Right ventricle myocardium inferior (tissue), 1 donor: Measurements from ENCODE around the gene TMCC2. TPM values are rescaled to one million over a fixed set of nuclear protein-coding genes. Genes with fewer than 3 reads are reported as not detected.

Experiments used
- ATAC-seq: fragments of 200-7000 bp; cut with Tn5 transposase; one replicate; pipeline ENCODE4 v1.9.1; 2020; ENCODE audit warnings: mild to moderate bottlenecking, moderate library complexity
- DNase-seq: peaks from one replicate; pipeline ENCODE4 v3.0.0; 2021; ENCODE audit errors: missing footprints
- intact Hi-C: fragments of 100-400 bp; cut with DNase I; formaldehyde crosslinking; loops from one replicate; pipeline ENCODE4 v1.11.0; 2022
- total RNA-seq: library from RNA; stranded (reverse); fragmentation: NEBNext Ultra II Directional; extraction: Animal tissue kit (Norgen Biotek cat#: 25700); gene quantifications from one replicate; pipeline ENCODE4 v1.2.1, GENCODE V29; 2021
- donor health status: DM: no; HTN: yes; CAD: no; lungs with severe emphysema.

The TMCC2 gene
- total RNA-seq, 1 donor from 2014 or later, result 1.2 TPM

DNA sequence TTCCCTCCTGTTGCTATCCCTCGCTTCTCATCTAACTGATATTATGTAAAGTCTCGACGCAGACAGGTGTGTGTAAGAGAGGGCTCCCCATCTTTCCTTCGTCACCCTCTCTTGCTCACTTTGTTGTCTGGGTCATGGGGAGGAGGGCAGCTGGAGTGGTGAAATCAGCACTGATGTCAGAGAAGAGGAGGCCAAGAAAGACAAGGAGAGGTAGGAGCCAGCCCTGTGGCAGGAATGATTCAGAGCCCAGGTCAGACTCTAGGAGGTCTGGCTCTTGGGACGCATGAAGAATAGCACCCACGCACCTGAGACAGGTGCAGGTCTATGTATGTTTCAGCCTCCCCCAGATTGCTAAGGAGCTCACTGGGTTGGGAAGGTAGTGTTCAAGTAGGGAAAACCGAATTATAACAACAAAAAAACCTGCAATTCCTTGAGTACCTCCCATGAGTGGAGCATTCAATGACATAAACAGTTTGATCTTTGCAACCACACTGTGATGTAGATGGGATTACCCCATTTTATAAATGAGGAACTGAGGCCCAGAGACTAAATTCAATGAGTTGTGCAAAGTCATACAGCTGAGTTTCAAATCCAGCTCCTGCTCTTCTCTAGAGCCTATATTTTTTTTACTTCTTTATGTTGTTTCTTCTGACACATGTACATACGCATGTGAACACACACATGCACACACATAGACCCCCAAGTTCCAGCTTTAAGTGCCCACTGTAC is 83.4 kb downstream of the TMCC2 start:
- ATAC-seq, result no peak
- intact Hi-C loops, result no loop called here
- no peak for DNase-seq

GRCh38 chr1:205312866-205313562 is 85.3 kb downstream of the TMCC2 start:
- intact Hi-C loops, result no loop called here
- ATAC-seq, result no peak
- no peak for DNase-seq

GRCh38 chr1:205313563-205314308 is 86.0 kb downstream of the TMCC2 start:
- intact Hi-C loops, result no loop called here
- ATAC-seq, result peak; percentile 49

DNA sequence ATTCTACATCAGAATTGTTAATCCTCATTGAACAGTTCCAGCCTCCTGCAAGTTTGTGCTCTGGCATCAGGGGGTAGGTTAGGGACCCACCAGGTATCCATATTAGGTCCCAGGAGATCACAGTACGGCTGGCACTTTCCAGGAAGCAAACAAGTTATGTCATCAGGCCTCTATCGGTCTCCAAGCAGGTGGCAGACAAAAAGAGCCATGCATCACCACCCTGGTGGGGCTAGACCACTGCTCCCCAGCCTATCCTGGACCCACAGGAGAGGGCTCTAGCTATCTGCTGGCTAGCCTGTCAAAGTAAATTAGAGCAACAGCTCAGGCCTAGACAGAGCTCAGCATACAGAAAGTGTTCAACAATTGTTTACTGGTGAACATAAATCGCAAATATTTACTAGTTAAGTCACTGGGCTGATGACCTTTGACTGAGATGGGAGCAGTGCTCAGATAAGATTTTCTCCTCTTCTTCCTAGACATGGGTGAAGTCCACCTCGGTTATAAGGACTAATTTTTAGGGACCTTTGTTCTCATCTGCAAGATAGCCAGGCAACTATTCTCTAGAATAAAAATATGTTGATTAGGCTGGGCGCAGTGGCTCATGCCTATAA is 87.4 kb downstream of the TMCC2 start:
- intact Hi-C loops, result no loop called here
- no peak for DNase-seq
- ATAC-seq, result no peak

More at GRCh38 chr1:205313563-205314308, 86.0 kb downstream of the TMCC2 start:
- peak; percentile 81 for DNase-seq

DNA sequence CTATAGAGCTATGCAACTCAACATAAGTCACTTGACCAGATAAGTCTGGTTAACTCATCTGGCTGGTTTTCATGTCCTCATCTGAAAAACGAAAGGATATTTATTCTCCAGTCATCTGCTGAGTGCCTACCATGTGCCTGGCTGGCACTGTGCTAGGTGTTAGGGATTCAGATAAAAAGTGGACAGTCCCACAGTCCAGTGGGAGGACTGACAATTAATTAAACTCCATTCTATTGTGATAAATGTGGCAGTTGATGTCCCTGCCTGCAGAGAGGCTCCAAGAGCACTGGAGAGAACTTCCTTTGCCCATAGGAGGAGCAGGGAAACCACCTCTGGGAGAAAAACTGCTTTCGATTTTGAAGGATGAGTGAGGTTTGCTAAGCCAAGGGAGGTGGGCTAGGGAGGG is 88.4 kb downstream of the TMCC2 start:
- intact Hi-C loops, result no loop called here
- no peak for DNase-seq
- peak; percentile 38 for ATAC-seq

GRCh38 chr1:205317311-205317917 is 89.7 kb downstream of the TMCC2 start:
- ATAC-seq, result peak; percentile 64
- intact Hi-C loops, result no loop called here
- peak; percentile 83 for DNase-seq

DNA sequence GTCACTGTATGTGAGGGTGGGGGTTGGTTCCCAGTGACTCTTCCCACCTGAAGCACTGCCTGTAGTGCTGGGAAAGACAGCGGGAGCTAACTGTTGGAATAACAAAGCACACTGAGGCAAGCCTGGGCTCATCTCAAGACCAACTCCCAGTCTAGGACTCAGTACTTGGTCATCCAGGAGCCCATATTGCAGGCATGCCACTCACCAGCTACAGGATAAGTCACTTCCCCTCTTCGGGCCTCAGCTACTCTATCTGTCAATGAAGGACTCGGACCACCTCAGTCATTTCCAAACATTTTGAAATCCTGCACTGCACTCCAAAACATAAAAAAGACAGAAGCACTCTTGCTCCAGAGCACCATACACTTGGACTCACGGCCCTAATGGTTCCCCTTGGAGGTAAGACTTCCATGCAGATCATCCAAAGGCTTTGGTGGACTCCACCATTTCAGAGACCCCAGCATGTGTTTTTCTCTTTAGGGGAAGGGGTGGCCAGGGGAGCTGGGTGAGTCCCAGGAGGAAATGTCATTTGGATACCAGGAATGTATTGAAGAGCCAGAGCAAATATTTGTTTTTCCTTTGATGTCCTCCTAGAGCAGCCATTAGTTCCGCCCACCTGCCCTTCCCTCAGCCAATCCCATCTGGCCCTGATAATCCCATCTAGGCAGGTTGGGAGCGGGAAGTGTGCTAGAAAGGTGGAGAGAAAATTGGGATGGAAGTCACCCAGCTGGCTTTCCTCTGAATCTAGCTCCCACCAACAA is 90.7 kb downstream of the TMCC2 start:
- DNase-seq (no peak), ATAC-seq (no peak)
- intact Hi-C loops, result no loop called here

DNA sequence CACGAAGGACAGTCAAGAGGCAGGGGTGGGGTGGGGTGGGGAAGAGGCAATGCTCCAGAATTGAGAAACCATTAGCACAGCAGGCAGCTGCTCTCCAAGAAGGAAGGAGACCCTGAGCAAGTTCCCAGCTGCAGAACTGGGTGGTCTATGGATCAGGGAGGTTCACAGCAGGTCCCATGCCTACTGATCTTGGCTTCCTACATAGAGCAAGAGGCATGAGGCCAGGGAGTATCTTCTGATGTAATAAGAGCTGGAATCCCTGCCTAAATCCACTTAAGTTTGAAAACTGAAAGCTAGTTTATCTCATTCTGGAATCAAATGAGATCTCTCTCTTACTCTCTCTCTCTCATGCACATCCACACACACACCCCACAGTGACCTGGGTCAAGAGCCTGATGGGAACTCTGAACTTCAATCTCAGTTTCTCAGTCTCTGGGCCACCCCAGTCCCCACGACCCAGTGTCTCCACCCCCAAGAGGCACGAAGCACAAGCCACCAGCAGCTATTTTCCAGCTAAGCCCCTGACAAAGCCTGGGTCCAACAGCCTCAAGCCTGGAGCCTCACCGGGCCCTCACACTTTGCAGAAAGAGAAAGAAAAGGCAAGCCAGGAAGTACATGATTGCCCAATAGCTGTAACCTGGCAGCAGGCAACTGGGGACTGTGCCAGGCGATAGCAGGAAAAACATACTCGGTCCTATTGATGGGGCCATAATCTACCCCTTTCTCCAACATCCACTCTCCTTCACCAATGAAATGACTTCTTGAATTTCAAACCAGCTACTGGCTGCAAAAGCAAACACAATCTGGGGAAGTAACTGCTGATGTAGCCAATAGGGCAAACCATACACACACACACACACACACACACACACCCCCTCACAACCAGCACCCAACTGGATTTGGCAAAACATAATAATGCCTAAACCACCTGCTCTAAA is 91.6 kb downstream of the TMCC2 start:
- intact Hi-C loops, result no loop called here
- ATAC-seq, result peak; percentile 30
- DNase-seq, result no peak

- DNase-seq (peak; percentile 98), ATAC-seq (peak; percentile 93)
- intact Hi-C loops, result loop anchor here (1.0 kb wide), 1 partner anchor 48 kb away; no protein-coding TSS in a partner anchor
Measured at GRCh38 chr1:205321162-205321958, 93.6 kb downstream of the TMCC2 start, which contains the start of gene NUAK2. Gene NUAK2 (minus strand): TSS chr1:205321745. CDS start chr1:205321628, 117 bp downstream.

- no peak for DNase-seq
- no peak for ATAC-seq
Measured at GRCh38 chr1:205321959-205322283, 94.2 kb downstream of the TMCC2 start.

More at GRCh38 chr1:205321959-205322283, 94.2 kb downstream of the TMCC2 start:
- intact Hi-C loops, result loop anchor here (1.0 kb wide), 1 partner anchor 49 kb away; no protein-coding TSS in a partner anchor

Other genes with a start within 250 kb of the TMCC2 start
- gene CNTN2, start 184.7 kb upstream of the TMCC2 start, total RNA-seq, result 0.51 TPM
- gene TMEM81, start 143.5 kb upstream of the TMCC2 start, total RNA-seq, result 2.5 TPM
- 10.0 TPM for gene RBBP5, start 106.0 kb upstream of the TMCC2 start, total RNA-seq
- gene DSTYK, start 16.2 kb upstream of the TMCC2 start, total RNA-seq, result 5.2 TPM
- 1.1 TPM for gene NUAK2, start 93.8 kb downstream of the TMCC2 start, total RNA-seq
- not detected for gene KLHDC8A, start 129.0 kb downstream of the TMCC2 start, total RNA-seq
- gene LEMD1, start 194.1 kb downstream of the TMCC2 start, total RNA-seq, result not detected
- gene BLACAT1, start 228.1 kb downstream of the TMCC2 start, total RNA-seq, result not detected